ENCODE data around the gene ETV3. TPM values are rescaled to one million over a fixed set of nuclear protein-coding genes. Genes with fewer than 3 reads are reported as not detected.

ETV3 gene
- total RNA-seq, 2 experiments from 2014 or later = 39.4 to 43.1 TPM

DNA sequence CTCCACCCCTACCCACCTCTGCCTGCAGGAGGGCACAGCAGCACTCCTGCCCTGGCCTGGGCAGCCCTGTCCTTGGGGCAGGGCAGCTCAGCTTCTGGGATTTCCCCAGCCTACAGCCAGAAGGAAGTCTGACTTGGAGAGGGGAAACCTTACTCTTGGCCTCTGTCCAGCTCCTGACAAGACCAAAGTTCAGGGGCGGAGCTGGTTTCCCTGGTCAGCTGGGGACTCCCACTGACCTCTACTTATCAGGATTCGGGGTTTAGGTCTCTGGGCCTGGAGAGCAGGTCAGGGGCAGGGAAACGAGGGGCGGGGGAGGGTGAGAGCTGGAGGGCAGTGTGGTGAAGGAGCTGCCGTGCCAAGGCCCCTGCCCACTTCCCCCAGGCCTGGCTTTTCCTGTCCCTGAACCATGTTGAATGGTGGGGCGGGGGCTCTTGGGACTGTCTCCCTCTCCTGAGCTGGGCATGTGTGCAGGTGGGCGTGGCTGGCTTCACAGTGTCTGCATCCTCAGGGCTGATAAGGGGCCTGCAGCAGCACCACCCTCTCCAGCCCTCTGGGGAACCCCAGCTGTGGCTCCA, 16.8 kb upstream of the ETV3 start:
- DNase-seq (no peak), ATAC-seq (ENCODE audit: low read depth) (peak; percentile 17)
- peaks cover 27% of the 10 kb centered on the region for H3K4me1 Mint-ChIP-seq
- H3K4me3 Mint-ChIP-seq = no peak overlapping the region
- H3K9me3 Mint-ChIP-seq = no peaks in the 10 kb centered on the region
- no peak overlapping the region for H3K27ac Mint-ChIP-seq
- peaks cover 27% of the 10 kb centered on the region for H3K27me3 Mint-ChIP-seq
- no peaks in the 10 kb centered on the region for H3K36me3 Mint-ChIP-seq
- POLR2A ChIA-PET = interaction anchor here (0.5 to 2.4 kb wide), 3 partner anchors 21 to 393 kb away, joined by 3 to 18 read pairs (median 3); no protein-coding TSS in a partner anchor

DNA sequence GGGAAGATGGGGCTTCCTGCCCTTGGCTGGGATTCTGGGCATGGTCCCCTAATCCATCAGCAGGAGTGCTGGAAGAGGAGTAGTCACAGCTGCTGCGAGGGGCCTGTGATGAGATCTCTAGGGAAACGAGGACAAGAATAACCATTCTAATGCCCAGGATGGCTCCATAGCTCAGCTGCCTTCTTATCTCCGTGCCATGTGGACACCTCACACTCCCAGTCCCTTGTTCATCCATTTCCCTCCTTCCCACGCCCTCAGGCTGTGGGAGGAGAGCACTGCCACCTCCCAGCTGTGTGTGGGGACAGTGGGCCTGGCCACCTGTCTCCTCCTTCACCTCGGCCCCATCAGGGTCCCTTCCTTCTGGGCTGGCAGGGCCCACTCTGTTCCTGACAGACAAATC, 16.1 kb upstream of the ETV3 start:
- Mint-ChIP-seq H3K4me3 (no peak overlapping the region), H3K36me3 (no peaks in the 10 kb centered on the region), H3K4me1 (peaks cover 27% of the 10 kb centered on the region), H3K9me3 (no peaks in the 10 kb centered on the region), H3K27ac (peak overlapping the region; percentile 47), H3K27me3 (peaks cover 27% of the 10 kb centered on the region)
- POLR2A ChIA-PET = no interaction called here
- no peak for DNase-seq
- ATAC-seq (ENCODE audit: low read depth) = no peak

DNA sequence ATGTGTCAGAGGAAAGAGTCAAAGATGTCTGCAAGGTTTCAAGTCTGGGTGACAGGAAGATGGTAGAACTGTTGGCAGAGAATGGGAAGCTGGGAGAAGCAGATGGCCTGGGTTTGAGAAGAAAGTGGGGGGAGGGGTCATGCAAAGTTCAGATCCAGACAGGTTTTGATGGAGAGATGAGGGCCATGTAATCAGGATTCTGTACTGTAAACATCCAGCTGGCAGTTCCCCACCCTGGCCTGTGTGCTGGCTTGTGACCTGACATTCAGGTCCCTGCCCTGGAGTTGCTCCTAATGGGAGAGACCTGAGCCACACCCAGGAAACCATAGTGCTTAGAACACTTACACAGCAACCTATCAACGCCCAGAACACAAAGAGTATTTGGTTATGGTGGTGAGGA, 15.6 kb upstream of the ETV3 start:
- no peak overlapping the region for H3K4me3 Mint-ChIP-seq
- POLR2A ChIA-PET = no interaction called here

DNA sequence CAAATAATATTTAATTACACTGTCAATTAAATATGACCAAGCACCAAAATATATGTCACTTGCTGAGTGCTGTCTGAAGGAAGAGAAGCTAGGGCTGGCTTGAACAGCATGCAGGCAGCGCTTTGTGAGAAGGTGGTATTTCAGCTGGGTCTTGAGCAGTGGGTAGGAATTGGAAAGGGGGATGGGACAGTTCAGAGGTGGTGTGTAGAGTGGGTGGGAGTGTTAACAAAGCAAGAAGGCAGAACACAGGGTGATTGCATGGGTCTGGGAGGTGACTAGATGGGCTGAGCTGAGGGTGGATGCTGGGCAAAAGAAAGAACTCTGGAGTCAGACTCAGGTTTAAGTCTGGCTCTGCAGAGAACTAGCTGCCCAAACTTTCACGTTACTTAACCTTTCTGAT, 14.3 kb upstream of the ETV3 start:
- Mint-ChIP-seq H3K27me3 (peaks cover 12% of the 10 kb centered on the region), H3K36me3 (no peaks in the 10 kb centered on the region), H3K9me3 (no peaks in the 10 kb centered on the region), H3K4me3 (no peak overlapping the region), H3K4me1 (peaks cover 30% of the 10 kb centered on the region), H3K27ac (peak overlapping the region; percentile 33)
- ATAC-seq (ENCODE audit: low read depth) = no peak
- POLR2A ChIA-PET = interaction anchor here (1.3 kb wide), 1 partner anchor 62 kb away, joined by 5 read pairs; no protein-coding TSS in a partner anchor
- no peak for DNase-seq

More for the DNA sequence above, 15.6 kb upstream of the ETV3 start:
- H3K9me3 Mint-ChIP-seq = no peaks in the 10 kb centered on the region
- ATAC-seq (ENCODE audit: low read depth) = no peak
- no peaks in the 10 kb centered on the region for H3K36me3 Mint-ChIP-seq
- no peak for DNase-seq
- H3K4me1 Mint-ChIP-seq = peaks cover 29% of the 10 kb centered on the region
- H3K27me3 Mint-ChIP-seq = peaks cover 24% of the 10 kb centered on the region
- peak overlapping the region; percentile 58 for H3K27ac Mint-ChIP-seq

DNA sequence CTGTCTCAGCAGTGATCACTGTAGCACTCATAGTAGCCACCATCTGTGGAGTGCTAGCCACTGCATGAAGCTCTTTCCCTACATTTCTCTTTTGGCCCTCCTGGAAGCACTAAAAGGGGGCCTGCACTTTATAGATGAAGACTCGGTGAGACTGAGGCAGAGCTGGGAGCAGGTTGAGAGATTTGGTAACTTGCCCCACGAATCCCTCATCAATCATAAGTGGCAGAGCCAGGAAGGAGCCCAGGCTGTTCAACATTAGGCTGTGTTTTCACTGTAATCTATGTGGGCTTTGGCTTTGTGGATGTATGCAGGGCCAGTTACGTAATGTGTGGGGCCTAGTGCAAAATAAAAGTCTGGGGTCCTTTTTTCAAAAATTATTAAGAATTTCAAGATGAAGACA, 13.3 kb upstream of the ETV3 start:
- H3K27ac Mint-ChIP-seq = peak overlapping the region; percentile 60
- peaks cover 4% of the 10 kb centered on the region for H3K27me3 Mint-ChIP-seq
- no peaks in the 10 kb centered on the region for H3K36me3 Mint-ChIP-seq
- H3K9me3 Mint-ChIP-seq = no peaks in the 10 kb centered on the region
- POLR2A ChIA-PET = no interaction called here
- H3K4me3 Mint-ChIP-seq = no peak overlapping the region
- ATAC-seq (ENCODE audit: low read depth) (no peak), DNase-seq (no peak)
- H3K4me1 Mint-ChIP-seq = peaks cover 31% of the 10 kb centered on the region

DNA sequence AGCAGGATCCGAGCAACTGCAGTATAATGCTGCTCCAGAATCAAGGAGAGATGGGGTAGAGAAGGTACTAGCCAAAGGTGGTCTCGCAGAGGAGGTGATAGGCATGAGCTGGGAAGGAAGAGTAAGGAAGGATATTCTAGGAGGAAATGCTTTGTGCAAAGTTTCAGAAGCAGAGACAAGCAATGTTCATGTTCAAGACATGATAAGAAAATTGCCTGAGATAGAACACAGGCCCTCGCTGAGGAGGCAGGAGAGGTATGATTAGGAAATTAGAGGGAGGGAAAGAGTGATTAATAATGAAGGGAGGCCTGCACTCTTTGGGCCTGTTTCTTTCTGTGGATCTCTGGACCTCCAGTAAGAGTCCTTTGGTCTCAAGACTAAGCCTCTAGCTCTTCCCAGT, 12.9 kb upstream of the ETV3 start:
- POLR2A ChIA-PET = interaction anchor here (0.6 kb wide), 1 partner anchor 550 kb away, joined by 3 read pairs; the partner anchor contains the start of gene GPATCH4
- H3K4me1 Mint-ChIP-seq = peaks cover 31% of the 10 kb centered on the region
- ATAC-seq (ENCODE audit: low read depth) = no peak
- H3K4me3 Mint-ChIP-seq = peak overlapping the region; percentile 33
- H3K36me3 Mint-ChIP-seq = no peaks in the 10 kb centered on the region
- H3K9me3 Mint-ChIP-seq = no peaks in the 10 kb centered on the region
- peak overlapping the region; percentile 60 for H3K27ac Mint-ChIP-seq
- H3K27me3 Mint-ChIP-seq = peaks cover 2% of the 10 kb centered on the region
- no peak for DNase-seq

DNA sequence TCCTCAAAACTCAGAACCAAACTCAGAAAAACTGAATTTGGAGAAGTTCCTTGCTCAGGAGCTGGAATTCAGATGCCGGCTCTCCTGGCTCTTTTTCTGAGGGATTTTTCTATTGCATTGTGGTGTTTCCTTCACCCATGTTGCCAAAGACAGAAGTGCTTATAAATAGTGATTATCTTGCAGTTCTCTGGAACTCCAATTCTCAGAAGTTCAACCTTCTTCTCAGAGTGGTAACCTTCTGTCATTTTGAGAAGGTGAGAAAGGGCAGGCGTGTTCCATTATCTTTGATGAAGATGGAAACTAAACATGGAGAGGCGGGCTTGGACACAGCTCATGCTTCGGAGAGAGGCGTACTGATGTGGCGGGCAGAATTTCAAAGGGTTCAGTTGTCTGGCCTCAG, 12.4 kb upstream of the ETV3 start:
- H3K36me3 Mint-ChIP-seq = no peaks in the 10 kb centered on the region
- H3K27me3 Mint-ChIP-seq = no peaks in the 10 kb centered on the region
- ATAC-seq (ENCODE audit: low read depth) (no peak), DNase-seq (no peak)
- peaks cover 28% of the 10 kb centered on the region for H3K4me1 Mint-ChIP-seq
- POLR2A ChIA-PET = interaction anchor here (0.6 kb wide), 1 partner anchor 549 kb away, joined by 3 read pairs; the partner anchor contains the start of gene GPATCH4
- H3K9me3 Mint-ChIP-seq = no peaks in the 10 kb centered on the region
- H3K27ac Mint-ChIP-seq = peak overlapping the region; percentile 11
- H3K4me3 Mint-ChIP-seq = peak overlapping the region; percentile 33

DNA sequence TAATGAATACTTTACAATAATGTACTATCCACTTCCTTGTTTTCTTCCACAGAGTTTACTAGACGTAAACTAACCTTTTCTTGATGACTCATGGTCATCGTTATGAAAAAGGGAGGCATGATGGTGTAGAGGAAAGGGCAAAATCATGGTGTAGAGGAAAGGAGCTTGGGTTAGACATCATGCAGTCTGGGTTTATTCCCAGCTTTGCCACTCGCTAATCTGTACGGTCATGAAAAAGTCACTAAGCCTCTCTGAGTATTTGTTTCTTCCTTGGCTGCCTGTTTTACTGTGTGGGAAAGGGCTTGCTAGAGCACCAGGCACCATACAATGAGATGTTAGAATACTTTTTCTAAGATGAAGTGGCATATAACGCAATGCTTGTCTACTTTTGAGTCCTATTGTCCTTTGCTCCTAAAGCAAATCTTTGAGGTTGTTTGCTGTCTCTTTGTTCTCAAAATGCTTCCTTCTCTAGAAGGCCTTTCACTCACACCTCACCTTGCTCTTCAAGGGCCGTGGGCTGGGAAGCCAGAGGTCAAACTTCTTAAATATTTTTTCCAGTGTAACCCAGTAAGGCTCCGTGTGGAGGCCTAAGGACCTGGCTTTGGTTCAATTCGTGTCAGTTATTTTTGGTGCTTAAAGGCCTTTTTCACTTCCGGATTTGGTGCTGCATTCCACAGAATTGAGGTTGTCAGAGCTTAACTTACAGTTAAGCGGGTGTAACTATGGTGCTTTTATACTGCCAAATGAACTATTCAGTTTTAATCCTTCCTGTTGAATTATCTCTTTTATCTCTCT, 9.9 kb upstream of the ETV3 start:
- H3K4me3 Mint-ChIP-seq = no peak overlapping the region
- POLR2A ChIA-PET = no interaction called here
- no peaks in the 10 kb centered on the region for H3K9me3 Mint-ChIP-seq
- peaks cover 3% of the 10 kb centered on the region for H3K27me3 Mint-ChIP-seq
- DNase-seq = no peak
- ATAC-seq (ENCODE audit: low read depth) = no peak
- H3K4me1 Mint-ChIP-seq = peaks cover 16% of the 10 kb centered on the region
- peak overlapping the region; percentile 17 for H3K27ac Mint-ChIP-seq
- no peaks in the 10 kb centered on the region for H3K36me3 Mint-ChIP-seq

DNA sequence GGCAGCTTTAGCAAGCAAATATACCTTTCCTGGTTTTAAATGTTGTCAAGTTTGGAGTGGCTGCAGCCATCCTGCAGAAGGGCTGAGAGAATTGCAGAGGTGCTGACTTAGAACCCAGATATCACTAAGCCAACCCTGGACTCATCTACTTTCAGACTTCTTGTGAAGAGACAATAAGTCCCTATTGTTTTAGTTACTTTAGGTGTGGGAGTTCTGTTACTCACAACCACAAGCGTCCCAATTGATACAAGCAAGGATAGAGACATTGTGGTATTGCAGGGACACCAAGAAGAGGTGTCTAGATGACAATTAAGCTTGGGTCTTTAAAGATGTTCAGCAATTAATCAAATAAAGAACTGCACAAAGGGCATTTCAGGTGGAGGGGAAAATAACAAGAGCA, 8.8 kb upstream of the ETV3 start:
- Mint-ChIP-seq H3K27me3 (peaks cover 3% of the 10 kb centered on the region), H3K27ac (no peak overlapping the region), H3K4me1 (peaks cover 16% of the 10 kb centered on the region), H3K4me3 (no peak overlapping the region), H3K9me3 (no peaks in the 10 kb centered on the region), H3K36me3 (no peaks in the 10 kb centered on the region)
- POLR2A ChIA-PET = no interaction called here
- DNase-seq = no peak
- no peak for ATAC-seq (ENCODE audit: low read depth)

DNA sequence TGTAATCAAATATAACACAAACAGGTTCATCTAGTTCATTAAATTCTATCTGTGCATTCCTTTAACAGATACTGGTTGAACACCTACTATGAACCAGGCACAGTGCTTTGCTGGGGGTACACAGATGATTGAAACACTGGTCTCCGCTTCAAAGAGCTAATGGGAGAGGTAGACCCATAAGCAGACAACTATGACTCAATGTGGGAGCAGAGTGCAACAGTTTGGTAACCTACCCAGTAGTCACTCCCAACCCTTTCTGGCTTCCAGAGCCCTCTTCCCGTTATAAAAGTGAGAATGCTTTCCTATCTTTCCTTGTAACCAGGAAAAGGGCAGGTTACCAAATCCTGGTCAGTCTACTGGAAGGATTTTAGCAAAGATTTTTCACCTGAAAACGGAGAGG, 8.0 kb upstream of the ETV3 start:
- ATAC-seq (ENCODE audit: low read depth) (no peak), DNase-seq (no peak)
- Mint-ChIP-seq H3K36me3 (no peaks in the 10 kb centered on the region), H3K27ac (no peak overlapping the region), H3K27me3 (peaks cover 3% of the 10 kb centered on the region), H3K9me3 (no peaks in the 10 kb centered on the region), H3K4me1 (peaks cover 13% of the 10 kb centered on the region), H3K4me3 (no peak overlapping the region)
- POLR2A ChIA-PET = no interaction called here

DNA sequence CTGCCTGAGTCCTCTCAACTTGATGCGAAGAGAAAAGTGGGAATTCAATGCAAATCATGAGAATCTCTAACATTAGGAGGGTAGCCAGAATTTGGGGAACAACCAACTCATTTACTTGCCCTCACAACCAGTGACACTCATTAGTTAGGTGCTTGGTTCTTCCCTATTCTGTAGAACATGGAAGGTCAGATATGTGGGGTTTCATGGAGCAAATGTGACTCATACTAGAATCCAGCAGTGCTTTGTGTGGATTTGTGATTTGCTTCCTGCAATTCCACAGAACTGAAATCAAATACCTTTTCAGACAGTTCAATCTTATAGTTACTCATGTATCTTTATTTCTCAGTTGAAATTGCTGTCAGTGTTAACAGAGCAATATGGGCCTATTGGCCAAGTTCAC, 6.9 kb upstream of the ETV3 start:
- ATAC-seq (ENCODE audit: low read depth) = no peak
- H3K27me3 Mint-ChIP-seq = peaks cover 3% of the 10 kb centered on the region
- POLR2A ChIA-PET = no interaction called here
- no peaks in the 10 kb centered on the region for H3K9me3 Mint-ChIP-seq
- no peak overlapping the region for H3K27ac Mint-ChIP-seq
- H3K4me3 Mint-ChIP-seq = no peak overlapping the region
- H3K36me3 Mint-ChIP-seq = no peaks in the 10 kb centered on the region
- H3K4me1 Mint-ChIP-seq = peaks cover 4% of the 10 kb centered on the region
- no peak for DNase-seq

DNA sequence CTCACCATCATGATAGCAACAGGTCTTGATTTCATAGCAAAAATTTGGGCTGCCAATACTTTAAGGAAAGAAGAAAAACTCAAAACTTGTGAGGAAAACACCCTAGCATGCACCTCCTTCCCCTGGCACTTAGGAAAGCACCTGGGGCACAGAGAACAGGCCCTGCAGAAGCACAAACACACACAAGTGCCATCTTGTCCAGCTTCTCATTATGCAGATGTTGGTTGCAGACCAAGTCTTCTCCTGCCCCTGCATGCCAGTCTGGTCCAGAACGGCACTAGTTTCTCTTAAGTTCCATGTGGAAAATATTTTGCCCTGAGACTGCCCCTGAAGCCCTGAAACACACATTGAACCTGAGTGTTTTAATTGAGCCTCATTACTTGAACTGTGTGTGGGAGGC, 6.3 kb upstream of the ETV3 start:
- Mint-ChIP-seq H3K4me1 (peaks cover 5% of the 10 kb centered on the region), H3K9me3 (no peaks in the 10 kb centered on the region), H3K27me3 (peaks cover 3% of the 10 kb centered on the region), H3K36me3 (no peaks in the 10 kb centered on the region), H3K4me3 (no peak overlapping the region), H3K27ac (no peak overlapping the region)
- no peak for ATAC-seq (ENCODE audit: low read depth)
- POLR2A ChIA-PET = no interaction called here
- no peak for DNase-seq

DNA sequence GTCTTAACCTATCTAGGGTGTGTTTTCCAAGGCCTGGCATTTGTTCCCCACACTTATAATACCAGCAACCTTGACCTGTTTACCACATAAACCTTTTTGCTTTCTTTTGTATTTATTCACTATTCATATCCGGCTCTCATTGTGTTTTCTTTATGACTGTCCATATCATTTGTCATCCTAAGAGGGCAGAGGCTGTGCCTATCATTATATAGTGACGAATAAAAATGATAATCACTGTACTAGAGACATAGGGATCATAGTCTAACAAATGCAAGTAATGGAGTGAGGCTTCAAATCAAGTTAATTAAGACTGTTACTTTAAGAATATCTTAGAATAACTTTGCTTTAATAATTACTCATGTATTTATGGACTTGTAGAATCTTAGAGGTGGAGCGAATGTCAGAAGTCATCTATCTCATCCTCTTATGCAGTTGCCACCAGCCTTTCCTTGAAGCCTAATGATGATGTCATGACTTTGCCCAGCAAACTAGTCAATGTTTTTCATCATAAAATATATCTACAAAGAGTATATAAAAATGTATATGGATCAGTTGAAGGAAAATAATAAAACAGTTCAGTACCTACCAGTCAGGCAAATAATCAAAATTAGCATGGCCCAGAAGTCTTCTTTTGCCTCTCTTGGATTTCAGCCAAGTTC, 4.7 kb upstream of the ETV3 start:
- Mint-ChIP-seq H3K9me3 (no peaks in the 10 kb centered on the region), H3K36me3 (no peaks in the 10 kb centered on the region), H3K4me3 (no peak overlapping the region), H3K27me3 (peaks cover 3% of the 10 kb centered on the region), H3K4me1 (peaks cover 10% of the 10 kb centered on the region), H3K27ac (no peak overlapping the region)
- POLR2A ChIA-PET = no interaction called here
- ATAC-seq (ENCODE audit: low read depth) (no peak), DNase-seq (no peak)

DNA sequence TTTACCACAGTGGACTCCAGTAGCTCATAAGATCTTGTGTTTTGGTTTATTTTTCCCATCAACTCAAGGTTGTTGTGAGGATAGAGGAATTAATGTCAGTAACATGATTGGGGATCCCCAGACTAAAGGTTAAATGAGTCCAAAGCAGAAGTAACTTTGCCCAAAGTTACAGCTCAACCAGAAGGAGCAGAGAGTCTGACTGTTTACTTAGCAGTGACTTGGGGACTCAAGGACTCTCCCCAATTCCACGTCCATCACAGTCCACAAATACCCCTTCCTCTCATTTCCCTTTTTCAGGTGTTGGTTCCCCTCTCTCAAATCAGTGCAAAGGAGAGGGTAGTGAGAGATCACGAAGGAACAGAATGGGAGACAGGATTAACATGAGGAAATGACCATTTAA, 4.0 kb upstream of the ETV3 start:
- Mint-ChIP-seq H3K27me3 (peaks cover 3% of the 10 kb centered on the region), H3K4me1 (peaks cover 11% of the 10 kb centered on the region), H3K4me3 (no peak overlapping the region), H3K36me3 (peaks cover 4% of the 10 kb centered on the region), H3K27ac (no peak overlapping the region), H3K9me3 (no peaks in the 10 kb centered on the region)
- no peak for DNase-seq
- ATAC-seq (ENCODE audit: low read depth) = no peak
- POLR2A ChIA-PET = no interaction called here
